ENCODE data around the gene HS6ST3.

The HS6ST3 gene

GRCh38 chr13:96346921-96347320, 257.0 kb downstream of the HS6ST3 start:
- H3K4me1 ChIP-seq (ENCODE audit: control insufficient read depth in 2 of 2, insufficient read depth in 2 of 2, low read length in 2 of 2), result no peaks in the 10 kb centered on the region
- H3K27ac ChIP-seq (ENCODE audit: low read depth in 2 of 2, low read length in 2 of 2), result no peak overlapping the region
- no peaks in the 10 kb centered on the region for H3K9me3 ChIP-seq (ENCODE audit: control insufficient read depth in 2 of 2, low read length in 2 of 2)
- no peak overlapping the region for H3K4me3 ChIP-seq (ENCODE audit: low read length in 2 of 2)
- no peak overlapping the region for H3K9ac ChIP-seq (ENCODE audit: low read depth in 1 of 2, low read length in 2 of 2)
- H3K27me3 ChIP-seq (ENCODE audit: control insufficient read depth in 2 of 2, insufficient read depth in 2 of 2, low read length in 2 of 2), result no peaks in the 10 kb centered on the region
- no peaks in the 10 kb centered on the region for H3K36me3 ChIP-seq (ENCODE audit: control insufficient read depth in 2 of 2, insufficient read depth in 2 of 2, low read length in 2 of 2)

GRCh38 chr13:96373597-96373996, 283.7 kb downstream of the HS6ST3 start:
- Histone ChIP-seq H3K36me3 (ENCODE audit: control insufficient read depth in 2 of 2, insufficient read depth in 2 of 2, low read length in 2 of 2) (no peaks in the 10 kb centered on the region), H3K9ac (ENCODE audit: low read depth in 1 of 2, low read length in 2 of 2) (no peak overlapping the region), H3K27ac (ENCODE audit: low read depth in 2 of 2, low read length in 2 of 2) (no peak overlapping the region), H3K9me3 (ENCODE audit: control insufficient read depth in 2 of 2, low read length in 2 of 2) (no peaks in the 10 kb centered on the region), H3K4me3 (ENCODE audit: low read length in 2 of 2) (no peak overlapping the region), H3K27me3 (ENCODE audit: control insufficient read depth in 2 of 2, insufficient read depth in 2 of 2, low read length in 2 of 2) (no peaks in the 10 kb centered on the region), H3K4me1 (ENCODE audit: control insufficient read depth in 2 of 2, insufficient read depth in 2 of 2, low read length in 2 of 2) (no peaks in the 10 kb centered on the region)

GRCh38 chr13:96377835-96378234, 287.9 kb downstream of the HS6ST3 start:
- Histone ChIP-seq H3K27me3 (ENCODE audit: control insufficient read depth in 2 of 2, insufficient read depth in 2 of 2, low read length in 2 of 2) (no peaks in the 10 kb centered on the region), H3K9ac (ENCODE audit: low read depth in 1 of 2, low read length in 2 of 2) (no peak overlapping the region), H3K27ac (ENCODE audit: low read depth in 2 of 2, low read length in 2 of 2) (no peak overlapping the region), H3K9me3 (ENCODE audit: control insufficient read depth in 2 of 2, low read length in 2 of 2) (no peaks in the 10 kb centered on the region), H3K4me3 (ENCODE audit: low read length in 2 of 2) (no peak overlapping the region), H3K36me3 (ENCODE audit: control insufficient read depth in 2 of 2, insufficient read depth in 2 of 2, low read length in 2 of 2) (no peaks in the 10 kb centered on the region), H3K4me1 (ENCODE audit: control insufficient read depth in 2 of 2, insufficient read depth in 2 of 2, low read length in 2 of 2) (no peaks in the 10 kb centered on the region)

GRCh38 chr13:96379967-96380366, 290.1 kb downstream of the HS6ST3 start:
- Histone ChIP-seq H3K4me3 (ENCODE audit: low read length in 2 of 2) (no peak overlapping the region), H3K27me3 (ENCODE audit: control insufficient read depth in 2 of 2, insufficient read depth in 2 of 2, low read length in 2 of 2) (no peaks in the 10 kb centered on the region), H3K9ac (ENCODE audit: low read depth in 1 of 2, low read length in 2 of 2) (no peak overlapping the region), H3K27ac (ENCODE audit: low read depth in 2 of 2, low read length in 2 of 2) (no peak overlapping the region), H3K4me1 (ENCODE audit: control insufficient read depth in 2 of 2, insufficient read depth in 2 of 2, low read length in 2 of 2) (no peaks in the 10 kb centered on the region), H3K36me3 (ENCODE audit: control insufficient read depth in 2 of 2, insufficient read depth in 2 of 2, low read length in 2 of 2) (no peaks in the 10 kb centered on the region), H3K9me3 (ENCODE audit: control insufficient read depth in 2 of 2, low read length in 2 of 2) (no peaks in the 10 kb centered on the region)

- no peak overlapping the region for H3K27ac ChIP-seq (ENCODE audit: low read depth in 2 of 2, low read length in 2 of 2)
- H3K4me1 ChIP-seq (ENCODE audit: control insufficient read depth in 2 of 2, insufficient read depth in 2 of 2, low read length in 2 of 2), result no peaks in the 10 kb centered on the region
- H3K4me3 ChIP-seq (ENCODE audit: low read length in 2 of 2), result no peak overlapping the region
- H3K27me3 ChIP-seq (ENCODE audit: control insufficient read depth in 2 of 2, insufficient read depth in 2 of 2, low read length in 2 of 2), result no peaks in the 10 kb centered on the region
- no peaks in the 10 kb centered on the region for H3K9me3 ChIP-seq (ENCODE audit: control insufficient read depth in 2 of 2, low read length in 2 of 2)
- H3K9ac ChIP-seq (ENCODE audit: low read depth in 1 of 2, low read length in 2 of 2), result no peak overlapping the region
- H3K36me3 ChIP-seq (ENCODE audit: control insufficient read depth in 2 of 2, insufficient read depth in 2 of 2, low read length in 2 of 2), result no peaks in the 10 kb centered on the region
Measured at GRCh38 chr13:96381681-96382080, 291.8 kb downstream of the HS6ST3 start.

- H3K27me3 ChIP-seq (ENCODE audit: control insufficient read depth in 2 of 2, insufficient read depth in 2 of 2, low read length in 2 of 2), result no peaks in the 10 kb centered on the region
- H3K4me1 ChIP-seq (ENCODE audit: control insufficient read depth in 2 of 2, insufficient read depth in 2 of 2, low read length in 2 of 2), result no peaks in the 10 kb centered on the region
- H3K4me3 ChIP-seq (ENCODE audit: low read length in 2 of 2), result no peak overlapping the region
- no peaks in the 10 kb centered on the region for H3K9me3 ChIP-seq (ENCODE audit: control insufficient read depth in 2 of 2, low read length in 2 of 2)
- H3K27ac ChIP-seq (ENCODE audit: low read depth in 2 of 2, low read length in 2 of 2), result no peak overlapping the region
- no peaks in the 10 kb centered on the region for H3K36me3 ChIP-seq (ENCODE audit: control insufficient read depth in 2 of 2, insufficient read depth in 2 of 2, low read length in 2 of 2)
- no peak overlapping the region for H3K9ac ChIP-seq (ENCODE audit: low read depth in 1 of 2, low read length in 2 of 2)
Measured at GRCh38 chr13:96388598-96388997, 298.7 kb downstream of the HS6ST3 start.

GRCh38 chr13:96391606-96392005, 301.7 kb downstream of the HS6ST3 start:
- no peak overlapping the region for H3K27ac ChIP-seq (ENCODE audit: low read depth in 2 of 2, low read length in 2 of 2)
- H3K27me3 ChIP-seq (ENCODE audit: control insufficient read depth in 2 of 2, insufficient read depth in 2 of 2, low read length in 2 of 2), result no peaks in the 10 kb centered on the region
- H3K4me1 ChIP-seq (ENCODE audit: control insufficient read depth in 2 of 2, insufficient read depth in 2 of 2, low read length in 2 of 2), result no peaks in the 10 kb centered on the region
- H3K9me3 ChIP-seq (ENCODE audit: control insufficient read depth in 2 of 2, low read length in 2 of 2), result no peaks in the 10 kb centered on the region
- no peak overlapping the region for H3K4me3 ChIP-seq (ENCODE audit: low read length in 2 of 2)
- H3K9ac ChIP-seq (ENCODE audit: low read depth in 1 of 2, low read length in 2 of 2), result no peak overlapping the region
- no peaks in the 10 kb centered on the region for H3K36me3 ChIP-seq (ENCODE audit: control insufficient read depth in 2 of 2, insufficient read depth in 2 of 2, low read length in 2 of 2)

GRCh38 chr13:96397807-96398206, 307.9 kb downstream of the HS6ST3 start:
- no peaks in the 10 kb centered on the region for H3K4me1 ChIP-seq (ENCODE audit: control insufficient read depth in 2 of 2, insufficient read depth in 2 of 2, low read length in 2 of 2)
- H3K9ac ChIP-seq (ENCODE audit: low read depth in 1 of 2, low read length in 2 of 2), result no peak overlapping the region
- H3K9me3 ChIP-seq (ENCODE audit: control insufficient read depth in 2 of 2, low read length in 2 of 2), result no peaks in the 10 kb centered on the region
- H3K27ac ChIP-seq (ENCODE audit: low read depth in 2 of 2, low read length in 2 of 2), result no peak overlapping the region
- no peak overlapping the region for H3K4me3 ChIP-seq (ENCODE audit: low read length in 2 of 2)
- no peaks in the 10 kb centered on the region for H3K27me3 ChIP-seq (ENCODE audit: control insufficient read depth in 2 of 2, insufficient read depth in 2 of 2, low read length in 2 of 2)
- no peaks in the 10 kb centered on the region for H3K36me3 ChIP-seq (ENCODE audit: control insufficient read depth in 2 of 2, insufficient read depth in 2 of 2, low read length in 2 of 2)

- Histone ChIP-seq H3K27ac (ENCODE audit: low read depth in 2 of 2, low read length in 2 of 2) (no peak overlapping the region), H3K4me1 (ENCODE audit: control insufficient read depth in 2 of 2, insufficient read depth in 2 of 2, low read length in 2 of 2) (no peaks in the 10 kb centered on the region), H3K4me3 (ENCODE audit: low read length in 2 of 2) (no peak overlapping the region), H3K36me3 (ENCODE audit: control insufficient read depth in 2 of 2, insufficient read depth in 2 of 2, low read length in 2 of 2) (no peaks in the 10 kb centered on the region), H3K9me3 (ENCODE audit: control insufficient read depth in 2 of 2, low read length in 2 of 2) (no peaks in the 10 kb centered on the region), H3K27me3 (ENCODE audit: control insufficient read depth in 2 of 2, insufficient read depth in 2 of 2, low read length in 2 of 2) (no peaks in the 10 kb centered on the region), H3K9ac (ENCODE audit: low read depth in 1 of 2, low read length in 2 of 2) (no peak overlapping the region)
Measured at GRCh38 chr13:96398486-96398885, 308.6 kb downstream of the HS6ST3 start.

- Histone ChIP-seq H3K27me3 (ENCODE audit: control insufficient read depth in 2 of 2, insufficient read depth in 2 of 2, low read length in 2 of 2) (no peaks in the 10 kb centered on the region), H3K36me3 (ENCODE audit: control insufficient read depth in 2 of 2, insufficient read depth in 2 of 2, low read length in 2 of 2) (no peaks in the 10 kb centered on the region), H3K9me3 (ENCODE audit: control insufficient read depth in 2 of 2, low read length in 2 of 2) (no peaks in the 10 kb centered on the region), H3K4me1 (ENCODE audit: control insufficient read depth in 2 of 2, insufficient read depth in 2 of 2, low read length in 2 of 2) (no peaks in the 10 kb centered on the region), H3K4me3 (ENCODE audit: low read length in 2 of 2) (no peak overlapping the region), H3K9ac (ENCODE audit: low read depth in 1 of 2, low read length in 2 of 2) (no peak overlapping the region), H3K27ac (ENCODE audit: low read depth in 2 of 2, low read length in 2 of 2) (no peak overlapping the region)
Measured at GRCh38 chr13:96403241-96403640, 313.3 kb downstream of the HS6ST3 start.

GRCh38 chr13:96403651-96404050, 313.7 kb downstream of the HS6ST3 start:
- Histone ChIP-seq H3K27me3 (ENCODE audit: control insufficient read depth in 2 of 2, insufficient read depth in 2 of 2, low read length in 2 of 2) (no peaks in the 10 kb centered on the region), H3K4me3 (ENCODE audit: low read length in 2 of 2) (no peak overlapping the region), H3K4me1 (ENCODE audit: control insufficient read depth in 2 of 2, insufficient read depth in 2 of 2, low read length in 2 of 2) (no peaks in the 10 kb centered on the region), H3K9ac (ENCODE audit: low read depth in 1 of 2, low read length in 2 of 2) (no peak overlapping the region), H3K36me3 (ENCODE audit: control insufficient read depth in 2 of 2, insufficient read depth in 2 of 2, low read length in 2 of 2) (no peaks in the 10 kb centered on the region), H3K9me3 (ENCODE audit: control insufficient read depth in 2 of 2, low read length in 2 of 2) (no peaks in the 10 kb centered on the region), H3K27ac (ENCODE audit: low read depth in 2 of 2, low read length in 2 of 2) (no peak overlapping the region)
